HEK293 (cell line): Measurements from ENCODE around the gene BRMS1.

Experiments
- CTCF ChIA-PET: fragments of 350-600 bp; formaldehyde crosslinking; extraction: SDS; loops from one replicate; lab custom pipeline; 2021; ENCODE audit warnings: antibody characterized with exemption; lab: Yijun Ruan, JAX
- POLR2A ChIA-PET: fragments of 300-600 bp; formaldehyde crosslinking; extraction: SDS; loops from one replicate; lab custom pipeline; 2020; ENCODE audit warnings: antibody characterized with exemption, inconsistent platforms; lab: Yijun Ruan, JAX
- H3K27ac ChIP-seq: fragments of 200-500 bp; sonication (Bioruptor generic); 2 replicates; pipeline ENCODE4 v1.5.1; 2014; ENCODE audit warnings: low read depth, low read length, control low read depth, inconsistent platforms; ENCODE audit errors: extremely low read depth
- H3K36me3 ChIP-seq, 2 experiments: fragments of 200-500 bp in 1 of 2; sonication (Bioruptor generic) in 1 of 2; 1 replicate in 1 of 2; 2 replicates in 1 of 2; pipeline ENCODE4 v1.5.1; 2014 to 2017; ENCODE audit warnings: inconsistent platforms in 2 of 2, low read length in 2 of 2; ENCODE audit not compliant: control insufficient read depth in 2 of 2, insufficient read depth in 1 of 2
- H3K4me1 ChIP-seq: fragments of 200-500 bp; sonication (Bioruptor generic); 2 replicates; pipeline ENCODE4 v1.5.1; 2014; ENCODE audit warnings: mild to moderate bottlenecking, low read length, inconsistent platforms; ENCODE audit not compliant: control insufficient read depth, insufficient read depth
- H3K4me3 ChIP-seq: 2 replicates; pipeline ENCODE4 v1.5.1; 2011; ENCODE audit warnings: low read depth, mild to moderate bottlenecking, control low read depth, low read length, moderate library complexity
- H3K9me3 ChIP-seq: fragments of 200-500 bp; sonication (Bioruptor generic); 2 replicates; pipeline ENCODE4 v1.5.1; 2014; ENCODE audit warnings: low read depth, low read length, inconsistent platforms; ENCODE audit not compliant: control insufficient read depth, insufficient read depth
- GFI1B ChIP-seq: fragments of 450-650 bp; formaldehyde crosslinking; IDR thresholded peaks from 2 replicates; pipeline ENCODE4 v1.5.1; 2016; ENCODE audit warnings: missing biosample characterization, missing genetic modification characterization
- GLIS1 ChIP-seq: fragments of 450-650 bp; formaldehyde crosslinking; IDR thresholded peaks from 2 replicates; pipeline ENCODE4 v1.5.1; 2016; ENCODE audit warnings: missing biosample characterization, missing genetic modification characterization
- KLF1 ChIP-seq: fragments of 450-650 bp; formaldehyde crosslinking; IDR thresholded peaks from 2 replicates; pipeline ENCODE4 v1.5.1; 2016; ENCODE audit warnings: missing biosample characterization, missing genetic modification characterization
- KLF10 ChIP-seq: fragments of 450-650 bp; IDR thresholded peaks from 2 replicates; pipeline ENCODE4 v1.5.1; 2018; ENCODE audit warnings: missing biosample characterization, mild to moderate bottlenecking, missing genetic modification characterization
- PRDM6 ChIP-seq: fragments of 450-650 bp; formaldehyde crosslinking; IDR thresholded peaks from 2 replicates; pipeline ENCODE4 v1.5.1; 2017; ENCODE audit warnings: missing biosample characterization, missing genetic modification characterization
- ZBTB17 ChIP-seq: fragments of 450-650 bp; formaldehyde crosslinking; IDR thresholded peaks from 2 replicates; pipeline ENCODE4 v1.5.1; 2016; ENCODE audit warnings: missing biosample characterization, missing genetic modification characterization
- ZEB2 ChIP-seq: fragments of 450-650 bp; formaldehyde crosslinking; IDR thresholded peaks from 2 replicates; pipeline ENCODE4 v1.5.1; 2016; ENCODE audit warnings: missing biosample characterization, missing genetic modification characterization
- ZFP3 ChIP-seq: fragments of 450-650 bp; formaldehyde crosslinking; IDR thresholded peaks from 2 replicates; pipeline ENCODE4 v1.5.1; 2016; ENCODE audit warnings: low read depth, missing biosample characterization, missing genetic modification characterization
- ZNF19 ChIP-seq: fragments of 450-650 bp; formaldehyde crosslinking; IDR thresholded peaks from 2 replicates; pipeline ENCODE4; 2016; ENCODE audit warnings: missing biosample characterization, missing genetic modification characterization, low read depth
- ZNF280C ChIP-seq: fragments of 450-650 bp; formaldehyde crosslinking; IDR thresholded peaks from 2 replicates; pipeline ENCODE4 v1.5.1; 2016; ENCODE audit warnings: missing biosample characterization, missing genetic modification characterization
- ZNF280D ChIP-seq: fragments of 450-650 bp; formaldehyde crosslinking; IDR thresholded peaks from 2 replicates; pipeline ENCODE4 v1.5.1; 2016; ENCODE audit warnings: missing biosample characterization, missing genetic modification characterization
- ZNF354C ChIP-seq: fragments of 450-650 bp; formaldehyde crosslinking; IDR thresholded peaks from 2 replicates; pipeline ENCODE4 v1.5.1; 2016; ENCODE audit warnings: missing biosample characterization, missing genetic modification characterization, low read depth, borderline replicate concordance
- ZNF501 ChIP-seq: fragments of 450-650 bp; formaldehyde crosslinking; IDR thresholded peaks from 2 replicates; pipeline ENCODE4 v1.5.1; 2016; ENCODE audit warnings: missing biosample characterization, missing genetic modification characterization
- ZNF530 ChIP-seq: fragments of 450-650 bp; formaldehyde crosslinking; IDR thresholded peaks from 2 replicates; pipeline ENCODE4 v1.5.1; 2016; ENCODE audit warnings: low read depth, missing biosample characterization, missing genetic modification characterization
- ZNF548 ChIP-seq: fragments of 450-650 bp; formaldehyde crosslinking; IDR thresholded peaks from 2 replicates; pipeline ENCODE4 v1.5.1; 2016; ENCODE audit warnings: missing biosample characterization, missing genetic modification characterization
- ZNF580 ChIP-seq: fragments of 450-650 bp; formaldehyde crosslinking; IDR thresholded peaks from 2 replicates; pipeline ENCODE4 v1.5.1; 2016; ENCODE audit warnings: missing biosample characterization, missing genetic modification characterization
- ZNF621 ChIP-seq: fragments of 450-650 bp; formaldehyde crosslinking; IDR thresholded peaks from 2 replicates; pipeline ENCODE4 v1.5.1; 2017; ENCODE audit warnings: missing biosample characterization, missing genetic modification characterization
- ZNF76 ChIP-seq: fragments of 450-650 bp; formaldehyde crosslinking; IDR thresholded peaks from 2 replicates; pipeline ENCODE4; 2016; ENCODE audit warnings: low read depth, missing biosample characterization, missing genetic modification characterization, borderline replicate concordance
- ZSCAN18 ChIP-seq: fragments of 450-650 bp; formaldehyde crosslinking; IDR thresholded peaks from 2 replicates; pipeline ENCODE4 v1.5.1; 2016; ENCODE audit warnings: missing biosample characterization, missing genetic modification characterization
- ZSCAN5A ChIP-seq: fragments of 450-650 bp; formaldehyde crosslinking; IDR thresholded peaks from 2 replicates; pipeline ENCODE4 v1.5.1; 2016; ENCODE audit warnings: missing biosample characterization, missing genetic modification characterization

Gene BRMS1

GRCh38 chr11:66340596-66341501, 4.1 kb downstream of the BRMS1 start:
- no peaks in the 10 kb centered on the region for H3K9me3 ChIP-seq
- peaks cover 0 to 66% of the 10 kb centered on the region in 2 experiments; a peak in 2 of 3 replicates for H3K36me3 ChIP-seq
- H3K27ac ChIP-seq = no peak overlapping the region
- ChIA-PET CTCF (interaction anchor here (1.1 to 1.4 kb wide), 2 partner anchors 12 to 29 kb away, joined by 4 to 6 read pairs; no protein-coding TSS in a partner anchor), POLR2A (no interaction called here)
- H3K4me1 ChIP-seq = no peaks in the 10 kb centered on the region
- TF ChIP-seq ZSCAN18 = no peak
- TF ChIP-seq ZNF580 (tag by site-specific recombination) = no peak
- TF ChIP-seq ZNF548 (tag by site-specific recombination) = no peak
- no peak for TF ChIP-seq ZFP3
- no peak for TF ChIP-seq ZNF280C (tag by site-specific recombination)
- no peak for TF ChIP-seq ZNF530 (tag by site-specific recombination)
- TF ChIP-seq ZSCAN5A = no peak
- TF ChIP-seq ZEB2 = no peak
- no peak for TF ChIP-seq KLF1 (tag by site-specific recombination)
- TF ChIP-seq ZNF621 = no peak
- TF ChIP-seq ZNF19 (tag by site-specific recombination) = no peak
- TF ChIP-seq KLF10 (tag by site-specific recombination) = no peak
- TF ChIP-seq ZNF76 (tag by site-specific recombination) = no peak
- no peak for TF ChIP-seq GFI1B (tag by site-specific recombination)
- no peak for TF ChIP-seq ZBTB17
- no peak for TF ChIP-seq ZNF280D (tag by site-specific recombination)
- no peak for TF ChIP-seq PRDM6 (tag by site-specific recombination)
- no peak for TF ChIP-seq ZNF354C (tag by site-specific recombination)
- TF ChIP-seq GLIS1 (tag by site-specific recombination) = no peak
- TF ChIP-seq ZNF501 (tag by site-specific recombination) = no peak
- H3K4me3 ChIP-seq = no peak overlapping the region
